Activated T-cell treated with anti-CD3 and anti-CD28 coated beads for 4 hours (primary cell): ENCODE measurements around the gene LTC4S.
"Not testable (repeated sequence)": the region's sequence is repeated elsewhere in the genome, so short reads cannot be mapped to it uniquely, and the experiment has no call there.

ENCODE experiments used
- DNase-seq: peaks from one replicate; pipeline ENCODE4 v3.0.0-alpha.2; 2020

LTC4S gene

GRCh38 chr5:179827680-179828079, 33.9 kb downstream of the LTC4S start:
- DNase-seq, result no peak

GRCh38 chr5:179828756-179829421, 35.1 kb downstream of the LTC4S start:
- DNase-seq, result no peak

- no peak for DNase-seq
Observed at GRCh38 chr5:179829732-179830435, 36.1 kb downstream of the LTC4S start.

- no peak for DNase-seq
Observed at GRCh38 chr5:179830818-179831468, 37.2 kb downstream of the LTC4S start.

GRCh38 chr5:179832039-179832745, 38.4 kb downstream of the LTC4S start:
- no peak for DNase-seq

GRCh38 chr5:179833056-179833708, 39.4 kb downstream of the LTC4S start:
- no peak for DNase-seq

GRCh38 chr5:179833709-179834070, 39.9 kb downstream of the LTC4S start:
- no peak for DNase-seq

- no peak for DNase-seq
Observed at GRCh38 chr5:179834120-179834519, 40.3 kb downstream of the LTC4S start.

GRCh38 chr5:179834871-179835270, 41.1 kb downstream of the LTC4S start:
- DNase-seq, result not testable (repeated sequence)

- DNase-seq, result no peak
Observed at GRCh38 chr5:179836225-179837019, 42.6 kb downstream of the LTC4S start.

GRCh38 chr5:179837076-179838011, 43.6 kb downstream of the LTC4S start:
- no peak for DNase-seq

GRCh38 chr5:179839328-179840256, 45.8 kb downstream of the LTC4S start:
- DNase-seq, result no peak

GRCh38 chr5:179840321-179840720, 46.5 kb downstream of the LTC4S start:
- no peak for DNase-seq

GRCh38 chr5:179840766-179841165, 47.0 kb downstream of the LTC4S start:
- no peak for DNase-seq

GRCh38 chr5:179841621-179842020, 47.8 kb downstream of the LTC4S start:
- no peak for DNase-seq
